PFSK-1 (cell line): ENCODE measurements around the gene AMIGO2.

Experiments used
- FOXP2 ChIP-seq: optimal IDR thresholded peaks from 2 replicates; pipeline ENCODE3; 2011; ENCODE audit warnings: borderline replicate concordance, control low read depth, inconsistent platforms; ENCODE audit not compliant: insufficient read depth; ENCODE audit errors: extremely low read length, extremely low read depth
- POLR2AphosphoS5 ChIP-seq: IDR thresholded peaks from 2 replicates; pipeline ENCODE4 v1.6.1; 2012; ENCODE audit warnings: low read depth, mild to moderate bottlenecking, control low read depth, low read length, moderate library complexity
- REST ChIP-seq, 2 experiments: IDR thresholded peaks; 2 replicates each; pipeline versions ENCODE4 v1.6.1 to v1.8.0; 2011 to 2012; ENCODE audit warnings: low read depth in 2 of 2, low read length in 2 of 2, control low read depth in 1 of 2, inconsistent platforms in 1 of 2, mild to moderate bottlenecking in 1 of 2, moderate library complexity in 1 of 2; ENCODE audit not compliant: insufficient read depth in 1 of 2
- SIN3A ChIP-seq: IDR thresholded peaks from 2 replicates; pipeline ENCODE4 v1.6.1; 2012; ENCODE audit warnings: mild to moderate bottlenecking, low read length, moderate library complexity, borderline replicate concordance; ENCODE audit not compliant: insufficient read depth
- TAF1 ChIP-seq: IDR thresholded peaks from 2 replicates; pipeline ENCODE4 v1.6.1; 2012; ENCODE audit warnings: low read length, control low read depth, borderline replicate concordance; ENCODE audit not compliant: insufficient read depth

- TF ChIP-seq TAF1 (no peak), POLR2AphosphoS5 (no peak), REST (IDR thresholded peaks at IDR 0.05; ENCODE audit: insufficient read depth in 1 of 2, low read depth in 2 of 2, low read length in 2 of 2) (no peak), SIN3A (no peak), FOXP2 (no peak)
Measured at GRCh38 chr12:47075192-47076084, 4.3 kb downstream of the AMIGO2 start.
